Panc1 (cell line): ENCODE data around the gene KAT5.

Experiments
- POLR2AphosphoS5 ChIP-seq: IDR thresholded peaks from 2 replicates; pipeline ENCODE4 v1.6.1; 2012; ENCODE audit warnings: mild to moderate bottlenecking, low read depth, low read length, moderate library complexity
- TF ChIP-seq, protein P1 (sequence below): fragments of 450-650 bp; IDR thresholded peaks from 2 replicates; pipeline ENCODE4 v1.5.1; 2017; ENCODE audit warnings: mild to moderate bottlenecking

DNA sequence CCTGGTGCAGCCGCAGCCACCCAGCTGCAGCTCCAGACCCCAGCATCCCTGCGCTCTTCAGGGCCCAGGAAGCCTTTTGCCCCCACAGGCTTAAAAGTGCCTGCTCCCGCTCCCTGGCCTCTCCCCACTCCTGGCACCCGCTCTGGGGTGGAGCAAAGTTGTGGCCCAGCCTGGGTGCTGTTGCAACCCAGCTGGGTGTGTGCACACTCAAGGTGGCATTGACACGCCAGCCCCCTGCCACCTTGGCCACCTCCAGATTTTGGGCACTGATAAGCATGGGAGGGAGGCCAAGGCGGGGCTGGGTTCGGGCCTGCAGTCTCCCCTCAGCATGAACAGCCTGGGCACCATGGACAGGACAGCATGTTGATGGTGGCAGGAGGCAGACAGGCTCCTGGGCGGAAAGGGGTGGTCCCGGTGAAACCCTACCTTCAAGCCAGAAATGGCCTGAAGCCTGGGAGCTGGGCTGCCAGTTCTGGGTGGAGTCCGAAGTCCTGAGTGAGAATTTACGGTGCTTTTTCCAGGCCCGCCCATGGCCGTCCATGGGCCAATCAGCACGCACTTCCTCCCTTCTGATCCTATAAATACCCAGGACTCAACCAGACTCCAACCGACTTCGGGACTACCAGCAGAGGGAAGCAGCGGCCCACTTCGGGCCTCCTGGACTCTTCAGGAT, 32.1 kb downstream of the KAT5 start:
- TF ChIP-seq, protein P1, sequence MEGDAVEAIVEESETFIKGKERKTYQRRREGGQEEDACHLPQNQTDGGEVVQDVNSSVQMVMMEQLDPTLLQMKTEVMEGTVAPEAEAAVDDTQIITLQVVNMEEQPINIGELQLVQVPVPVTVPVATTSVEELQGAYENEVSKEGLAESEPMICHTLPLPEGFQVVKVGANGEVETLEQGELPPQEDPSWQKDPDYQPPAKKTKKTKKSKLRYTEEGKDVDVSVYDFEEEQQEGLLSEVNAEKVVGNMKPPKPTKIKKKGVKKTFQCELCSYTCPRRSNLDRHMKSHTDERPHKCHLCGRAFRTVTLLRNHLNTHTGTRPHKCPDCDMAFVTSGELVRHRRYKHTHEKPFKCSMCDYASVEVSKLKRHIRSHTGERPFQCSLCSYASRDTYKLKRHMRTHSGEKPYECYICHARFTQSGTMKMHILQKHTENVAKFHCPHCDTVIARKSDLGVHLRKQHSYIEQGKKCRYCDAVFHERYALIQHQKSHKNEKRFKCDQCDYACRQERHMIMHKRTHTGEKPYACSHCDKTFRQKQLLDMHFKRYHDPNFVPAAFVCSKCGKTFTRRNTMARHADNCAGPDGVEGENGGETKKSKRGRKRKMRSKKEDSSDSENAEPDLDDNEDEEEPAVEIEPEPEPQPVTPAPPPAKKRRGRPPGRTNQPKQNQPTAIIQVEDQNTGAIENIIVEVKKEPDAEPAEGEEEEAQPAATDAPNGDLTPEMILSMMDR, result peak; percentile 89
- TF ChIP-seq POLR2AphosphoS5, result no peak
